ENCODE measurements around the gene TRIM46.
"Not testable (repeated sequence)": the region's sequence is repeated elsewhere in the genome, so short reads cannot be mapped to it uniquely, and the experiment has no call there.

The TRIM46 gene

DNA sequence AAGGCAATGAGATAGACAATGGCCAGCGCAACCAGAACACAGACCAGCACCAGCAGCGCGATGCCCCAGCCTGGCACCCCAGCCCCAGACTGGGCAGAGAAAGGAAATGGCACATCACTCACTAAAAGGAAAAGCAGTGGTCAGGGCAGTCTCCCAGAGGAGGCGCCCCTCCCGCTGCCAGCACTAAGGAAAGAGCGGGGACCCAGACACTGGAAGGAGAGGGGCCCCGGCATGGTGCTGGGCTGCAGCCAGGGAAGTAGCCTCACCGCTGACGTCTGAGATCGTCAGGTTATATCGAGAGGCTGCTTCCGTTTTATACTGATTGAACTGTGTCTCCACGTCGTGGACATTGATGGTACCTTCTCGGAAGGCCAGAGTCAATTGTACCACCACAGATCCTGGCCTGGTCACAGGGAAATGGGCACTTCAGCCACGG, 13.8 kb downstream of the TRIM46 start:
- DNase-seq: no peak

DNA sequence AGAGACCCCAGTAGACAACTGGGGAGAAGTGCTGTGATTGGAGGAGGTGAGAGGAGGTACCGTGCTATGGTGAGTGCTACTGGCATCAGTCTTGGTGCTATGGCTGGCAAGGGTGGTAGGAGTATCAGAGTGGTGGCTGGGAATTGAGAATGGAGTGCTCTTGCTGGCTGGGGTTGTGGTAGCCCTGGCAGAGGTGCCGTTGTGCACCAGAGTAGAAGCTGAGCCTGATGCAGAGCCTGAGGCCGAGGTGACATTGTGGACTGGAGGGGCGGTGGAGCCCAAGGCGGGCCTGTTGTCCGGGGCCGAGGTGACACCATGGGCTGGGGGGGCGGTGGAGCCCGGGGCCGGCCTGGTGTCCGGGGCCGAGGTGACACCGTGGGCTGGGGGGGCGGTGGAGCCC, 14.6 kb downstream of the TRIM46 start:
- DNase-seq: no peak

GRCh38 chr1:155189926-155190325, 16.3 kb downstream of the TRIM46 start:
- not testable (repeated sequence) for DNase-seq

- no peak for DNase-seq
Observed at GRCh38 chr1:155191904-155192303, 18.3 kb downstream of the TRIM46 start.

GRCh38 chr1:155192346-155193274, 19.0 kb downstream of the TRIM46 start:
- DNase-seq: peak; percentile 48 to 70

DNA sequence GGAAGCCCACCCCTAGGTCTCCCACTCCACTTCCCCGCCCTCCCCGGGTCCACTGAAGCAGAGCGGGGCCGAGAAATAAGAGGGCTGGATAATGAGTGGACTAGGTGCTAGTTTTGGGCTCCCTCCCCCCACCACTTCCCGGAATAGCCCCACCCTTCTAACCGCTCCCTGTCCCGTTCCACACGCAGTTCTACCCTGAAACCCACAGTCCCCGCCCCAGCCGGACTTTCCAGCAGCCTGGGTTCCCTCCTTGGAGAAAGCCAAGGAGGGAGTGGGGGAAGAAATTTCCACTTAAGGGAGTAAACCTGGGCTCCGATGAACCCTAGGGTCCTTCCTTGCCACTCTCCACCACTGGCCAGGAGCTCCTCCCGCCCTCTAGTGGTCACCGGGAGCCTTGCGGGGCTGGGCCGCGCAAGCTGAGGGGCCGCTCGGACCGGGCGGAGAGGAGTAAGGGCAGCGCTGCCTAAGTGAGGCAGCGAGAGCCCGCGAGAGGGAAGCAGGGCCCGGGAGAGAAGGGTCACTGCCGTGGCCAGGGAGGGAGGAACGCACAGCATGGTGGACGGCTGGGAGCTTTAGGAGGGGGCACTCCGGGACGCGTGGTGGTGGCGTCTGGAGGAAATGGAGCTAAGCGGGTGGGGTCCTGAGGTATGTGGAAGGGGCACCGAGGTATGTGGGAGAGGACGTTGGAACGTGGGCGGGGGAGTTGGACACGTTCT, 19.8 kb downstream of the TRIM46 start:
- peak; percentile 78 to 81 for DNase-seq

DNA sequence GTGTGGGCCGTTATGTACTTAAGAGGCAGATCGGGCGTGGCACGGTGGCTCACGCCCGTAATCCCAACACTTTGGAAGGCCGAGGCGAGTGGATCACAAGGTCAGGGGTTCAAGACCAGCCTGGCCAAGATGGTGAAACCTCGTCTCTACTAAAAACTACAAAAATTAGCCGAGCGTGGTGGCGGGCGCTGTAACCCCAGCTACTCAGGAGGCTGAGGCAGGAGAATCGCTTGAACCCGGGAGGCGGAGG, 20.3 kb downstream of the TRIM46 start:
- not testable (repeated sequence) for DNase-seq

DNA sequence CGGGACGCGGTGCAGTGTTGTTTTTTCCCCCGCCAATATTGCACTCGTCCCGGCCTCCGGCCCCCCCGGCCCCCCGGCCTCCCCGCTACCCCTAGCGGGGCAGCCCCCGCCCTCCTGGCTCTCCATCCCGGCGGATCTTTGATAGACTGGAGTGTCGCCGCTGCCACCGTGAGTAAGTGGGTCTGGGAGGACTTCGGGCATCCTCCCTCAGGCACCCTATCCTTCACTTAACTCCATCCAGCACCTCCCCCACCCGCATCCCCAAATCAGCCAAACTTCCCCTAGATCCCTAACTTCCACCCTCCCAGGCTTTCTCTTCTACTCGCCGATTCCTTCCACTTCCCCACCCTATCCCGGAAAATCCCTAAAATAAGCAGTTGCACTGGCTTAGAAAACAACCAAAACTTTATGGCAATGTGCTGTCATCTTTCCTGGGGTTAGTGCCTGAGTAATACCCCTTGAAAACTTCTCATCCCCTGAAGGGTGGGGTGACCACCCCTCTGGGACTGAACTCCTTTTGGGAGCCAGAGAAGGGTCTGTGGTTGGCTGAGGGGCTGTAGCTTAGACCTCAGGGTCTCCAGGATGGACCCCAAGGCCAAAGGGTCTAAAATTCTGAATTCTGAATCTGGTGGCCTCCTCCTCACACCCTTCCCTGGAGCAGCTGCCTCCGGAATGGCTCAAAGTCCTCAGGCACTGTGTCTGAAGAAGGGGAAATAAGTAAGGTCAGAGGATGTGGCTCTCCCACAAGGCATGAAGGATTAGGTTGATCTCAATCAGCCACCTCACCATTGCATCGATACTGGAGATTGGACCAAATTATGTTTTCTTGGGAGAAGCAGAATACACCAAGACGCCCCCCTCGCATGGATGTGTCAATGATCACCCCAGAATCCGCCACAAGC, 21.8 kb downstream of the TRIM46 start:
- no peak for DNase-seq

- no peak for DNase-seq
Observed at GRCh38 chr1:155196103-155196892, 22.6 kb downstream of the TRIM46 start.

GRCh38 chr1:155196893-155197638, 23.4 kb downstream of the TRIM46 start:
- no peak for DNase-seq

GRCh38 chr1:155197901-155198546, 24.4 kb downstream of the TRIM46 start:
- DNase-seq: no peak

- DNase-seq: no peak
Observed at GRCh38 chr1:155198547-155198906, 24.9 kb downstream of the TRIM46 start.

GRCh38 chr1:155199792-155200191, 26.1 kb downstream of the TRIM46 start:
- no peak for DNase-seq

- DNase-seq: no peak
Observed at GRCh38 chr1:155200920-155201319, 27.3 kb downstream of the TRIM46 start.

DNA sequence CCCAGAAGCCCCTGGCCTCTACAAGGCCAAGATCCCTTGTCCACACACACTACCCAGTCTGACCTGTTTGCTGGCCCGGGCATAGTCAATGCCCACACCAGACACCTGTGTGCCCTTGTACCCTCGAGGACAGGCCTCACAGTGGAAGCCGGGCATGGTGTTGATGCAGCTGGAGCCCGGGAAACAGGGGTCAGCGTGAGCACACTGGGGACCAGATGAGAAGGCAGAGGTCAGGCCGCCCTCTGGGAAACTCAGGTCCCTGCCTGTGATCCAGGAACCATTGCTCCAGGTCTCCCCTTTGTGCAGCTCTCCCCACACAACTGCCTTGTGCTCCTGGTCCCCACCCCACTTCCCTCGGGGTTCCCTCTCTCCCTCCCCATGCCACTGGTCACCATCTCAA, 28.5 kb downstream of the TRIM46 start:
- DNase-seq: no peak

DNA sequence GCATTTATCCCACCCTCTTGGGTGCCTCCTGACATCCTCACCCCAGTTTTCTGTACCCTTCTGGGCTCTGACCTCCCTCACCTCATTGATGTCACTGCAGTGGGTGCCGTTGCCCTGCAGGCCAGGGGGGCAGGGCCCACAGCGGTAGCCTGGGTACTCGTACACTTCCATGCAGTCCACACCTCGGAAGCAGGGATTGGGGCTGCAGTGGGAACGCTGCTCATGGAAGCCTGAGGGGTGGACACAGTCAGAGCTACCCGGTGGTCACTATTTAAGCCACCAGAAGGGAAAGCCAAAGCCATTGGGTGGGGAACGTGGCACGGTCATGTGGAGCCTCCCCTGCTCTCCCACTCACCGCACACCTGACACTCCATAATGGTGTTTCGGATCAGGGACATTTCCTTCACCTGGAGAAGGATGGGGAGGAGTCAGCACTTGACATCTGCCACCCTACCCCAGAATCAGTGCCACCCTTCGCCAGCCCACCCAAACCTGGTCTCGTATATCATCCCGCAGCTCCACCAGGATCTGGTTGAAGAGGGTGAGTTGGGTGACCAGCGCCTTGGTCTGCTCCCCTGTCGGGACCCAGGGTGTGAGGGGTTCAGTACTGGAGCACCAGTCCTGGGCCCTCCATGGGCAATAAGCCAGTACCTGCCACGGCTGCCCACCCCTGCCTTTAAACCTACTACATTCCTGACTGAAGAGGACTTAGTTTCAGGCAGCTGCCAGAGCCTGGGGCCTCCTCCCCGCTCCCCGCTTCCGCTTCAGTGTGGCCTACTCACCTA, 29.3 kb downstream of the TRIM46 start:
- DNase-seq: no peak

DNA sequence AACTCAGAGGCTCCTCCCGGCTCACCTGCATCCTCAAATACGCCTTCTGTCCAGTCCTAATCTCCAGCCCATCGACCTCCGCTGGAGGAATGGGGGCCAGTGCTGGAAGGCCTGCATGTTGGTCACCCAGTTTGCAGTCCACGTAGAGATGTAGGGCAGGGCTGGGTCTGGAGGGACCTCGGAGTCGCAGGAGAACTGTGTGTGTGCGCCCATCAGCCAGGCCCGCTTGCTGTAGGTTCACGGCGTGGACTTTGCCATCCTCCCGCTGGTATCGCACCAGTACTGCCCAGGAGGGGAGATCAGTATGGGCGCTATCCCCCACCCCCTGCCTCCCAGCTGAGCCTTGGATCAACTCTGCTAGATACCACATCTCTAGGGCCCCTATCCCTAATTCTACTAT, 31.4 kb downstream of the TRIM46 start:
- no peak for DNase-seq

- DNase-seq: no peak
Observed at GRCh38 chr1:155205969-155206593, 32.4 kb downstream of the TRIM46 start.

- peak; percentile 91 to 93 for DNase-seq
Observed at GRCh38 chr1:155206891-155207805, 33.5 kb downstream of the TRIM46 start.

Data from CD4-positive, alpha-beta T cell treated with Interleukin-4 for 1 hour (primary cell).